Hippocampal formation (tissue), 2 donors: Measurements from ENCODE around the gene TLE4.
"Not testable (repeated sequence)": the region's sequence is repeated elsewhere in the genome, so short reads cannot be mapped to it uniquely, and the experiment has no call there.

ENCODE experiments used
- DNase-seq, 2 donors: peaks; one replicate each; lab custom pipeline; 2025; lab: John Stamatoyannopoulos, UW

TLE4 gene

DNA sequence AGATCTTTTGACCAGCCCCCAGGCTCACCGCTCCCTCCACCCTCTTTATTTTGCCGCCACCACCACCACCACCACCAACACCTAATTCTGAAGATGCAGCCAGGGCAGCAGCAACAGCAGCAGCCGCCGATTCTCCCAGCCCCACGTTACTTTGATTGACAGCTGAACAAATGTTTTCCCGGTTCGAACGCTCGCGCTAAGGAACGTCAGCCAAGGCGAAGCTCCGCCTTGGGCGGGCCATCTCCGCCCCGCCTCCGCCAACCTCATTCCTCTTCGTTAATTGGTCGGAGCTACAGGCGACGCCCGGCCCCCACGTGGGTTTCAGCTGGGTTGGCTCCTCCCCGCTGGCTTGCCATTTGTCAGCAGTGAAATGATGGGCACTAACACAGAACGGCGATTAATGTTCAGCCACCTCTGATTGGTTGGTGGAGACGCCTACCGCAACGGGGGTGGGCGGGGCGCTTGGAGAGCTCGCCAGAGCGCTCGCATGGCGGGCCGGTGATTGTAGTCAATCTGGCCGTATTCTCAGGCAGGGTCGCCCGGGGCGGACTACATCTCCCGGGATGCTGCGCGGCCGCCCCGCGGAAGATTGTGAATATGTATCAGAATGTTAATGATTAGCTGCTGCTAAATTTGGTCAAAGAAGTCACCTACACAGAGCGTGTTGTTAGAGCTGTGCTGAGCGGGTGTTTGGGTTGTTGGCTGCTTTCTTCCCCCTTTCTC lies at the start of gene TLE4:
TLE4 (plus strand) TSS at position 657 of the 723 bp plus-strand sequence. CDS start 826 bp downstream, outside the sequence.
- DNase-seq: peak; percentile 100

DNA sequence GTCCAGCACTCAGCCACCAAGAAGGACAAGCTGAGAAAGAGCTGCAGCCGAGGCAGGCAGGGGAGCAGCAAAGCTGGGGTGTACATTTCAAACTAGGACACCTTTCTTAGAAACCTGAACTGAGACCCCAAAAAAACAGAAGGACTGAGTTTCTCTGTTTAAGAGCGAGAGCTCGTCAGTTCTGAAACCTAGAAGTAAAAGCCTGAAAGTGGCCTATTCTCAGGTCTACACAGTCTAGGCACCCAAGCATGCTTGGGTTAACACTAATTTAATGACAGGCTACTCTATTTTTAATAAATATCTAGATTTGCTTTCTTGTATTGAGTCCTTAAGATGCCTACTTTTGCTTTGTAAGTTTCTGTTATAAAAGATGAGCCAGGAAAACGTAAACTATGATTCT lies 49.0 kb upstream of the TLE4 start:
- DNase-seq: no peak

DNA sequence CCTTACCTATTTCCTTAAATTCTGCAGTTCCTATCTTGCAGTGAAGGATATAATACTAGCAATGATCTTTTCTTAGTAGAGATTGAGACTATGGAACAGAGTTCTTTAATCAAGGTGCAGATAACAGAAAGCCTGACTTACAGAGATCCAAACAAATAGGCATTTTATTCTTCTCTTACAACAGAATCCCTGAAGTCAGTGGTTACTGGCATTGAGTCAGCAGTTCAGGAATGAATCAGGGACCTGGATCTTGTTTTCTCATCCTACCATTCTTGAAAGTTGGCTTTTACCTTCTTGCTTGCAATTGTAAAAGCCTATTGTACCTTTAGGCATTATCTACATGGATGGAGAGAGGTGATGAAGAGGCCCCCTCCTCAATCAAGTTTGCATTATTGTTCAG lies 47.5 kb upstream of the TLE4 start:
- no peak for DNase-seq

DNA sequence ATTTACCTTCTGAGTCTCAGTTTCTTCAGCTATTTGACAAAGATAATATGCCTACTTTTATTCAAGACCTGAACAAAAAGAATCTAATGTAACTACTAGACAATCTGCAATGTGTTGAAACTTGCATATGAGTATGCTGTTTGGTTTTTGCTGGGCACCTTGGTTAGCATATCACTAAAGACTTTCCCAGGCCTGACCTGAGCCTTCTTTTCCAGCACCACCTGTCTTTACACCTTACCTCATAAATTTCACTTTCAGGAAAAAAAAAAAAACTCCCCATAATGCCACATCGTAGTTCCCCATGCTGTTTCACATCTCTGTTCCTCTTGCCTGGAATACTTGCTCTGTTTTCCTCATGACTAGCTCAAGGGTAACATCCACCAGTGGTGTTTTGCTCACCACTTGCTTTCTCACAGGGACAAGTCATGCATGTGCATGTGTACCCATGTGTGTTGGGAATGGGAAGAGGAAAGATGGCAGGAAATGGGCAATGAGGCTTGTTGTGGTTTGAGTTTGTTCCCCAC lies 45.6 kb upstream of the TLE4 start:
- DNase-seq: no peak

DNA sequence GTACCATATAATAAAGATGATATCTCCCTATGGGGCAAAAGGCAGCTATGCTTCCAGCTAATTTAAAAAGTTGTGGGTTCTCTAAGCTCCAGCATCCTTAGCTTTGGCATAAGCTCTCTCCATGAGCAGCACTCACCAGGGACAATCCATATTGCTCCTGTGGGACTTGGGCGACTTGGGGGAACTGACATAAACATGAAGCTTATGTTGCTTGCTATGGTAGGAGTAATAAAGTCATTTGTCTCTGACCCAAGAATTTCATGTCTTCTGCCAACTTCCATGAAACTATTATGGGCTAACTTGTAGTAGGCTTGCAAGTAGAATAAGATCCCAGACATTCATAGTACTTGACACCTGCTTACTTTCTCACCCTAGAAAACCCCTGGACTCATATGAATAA lies 36.2 kb upstream of the TLE4 start:
- no peak for DNase-seq

DNA sequence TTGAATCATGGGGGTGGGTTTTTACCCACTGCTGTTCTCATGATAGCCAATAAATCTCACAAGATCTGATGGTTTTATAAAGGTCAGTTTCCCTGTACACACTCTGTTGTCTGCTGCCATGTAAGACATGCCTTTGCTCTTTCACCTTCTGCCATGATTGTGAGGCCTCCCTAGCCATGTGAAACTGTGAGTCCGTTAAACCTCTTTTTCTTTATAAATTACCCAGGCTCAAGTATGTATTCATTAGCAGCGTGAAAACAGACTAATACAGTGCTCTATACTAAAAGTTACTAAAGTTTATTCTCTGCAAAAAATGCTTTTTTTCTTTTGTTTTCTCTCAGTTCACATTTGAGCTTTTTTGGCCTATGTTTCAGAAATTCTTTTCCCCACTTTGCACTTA lies 33.9 kb upstream of the TLE4 start:
- DNase-seq: no peak

DNA sequence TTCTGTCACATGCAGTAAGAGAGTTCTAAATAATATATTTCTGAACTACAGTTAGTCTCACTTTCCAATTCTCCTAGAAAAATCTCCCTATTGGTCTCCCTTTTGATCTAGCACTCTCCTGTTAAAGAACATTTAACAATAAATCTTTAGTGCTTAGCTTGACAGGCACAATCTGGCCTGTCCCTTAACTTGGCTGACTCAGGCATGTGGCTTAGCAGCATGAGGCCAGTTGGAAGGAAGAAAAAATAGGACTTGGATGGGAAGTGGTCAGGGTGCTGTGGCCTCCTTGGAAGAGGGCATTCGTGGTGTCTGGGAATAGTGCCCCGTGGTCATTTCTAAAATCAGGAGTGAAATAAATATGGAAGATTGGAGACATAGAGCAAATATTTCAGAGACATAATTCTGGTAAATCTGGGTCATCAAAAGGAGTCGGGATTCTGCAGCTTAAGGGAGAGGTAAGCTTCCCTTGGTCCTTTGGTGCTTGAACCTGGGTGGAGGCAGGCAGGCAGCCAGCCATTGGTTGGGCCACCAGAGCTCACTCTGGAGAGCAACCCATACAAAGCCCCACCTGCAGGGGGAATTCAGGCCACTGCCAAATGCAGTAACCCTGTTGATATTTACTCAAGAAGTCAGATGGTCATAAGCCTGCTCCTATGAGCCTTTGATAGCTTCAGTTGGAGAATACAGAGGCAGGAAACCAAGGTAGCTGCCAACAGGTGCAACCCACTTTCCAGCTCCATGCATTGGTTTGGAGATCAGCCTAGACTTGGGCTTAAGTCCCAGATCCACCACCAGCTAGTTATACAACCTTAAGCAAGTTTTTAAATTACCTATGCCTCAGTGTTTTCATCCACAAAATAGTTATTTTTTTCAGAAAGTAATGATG lies 28.8 kb upstream of the TLE4 start:
- DNase-seq: no peak

DNA sequence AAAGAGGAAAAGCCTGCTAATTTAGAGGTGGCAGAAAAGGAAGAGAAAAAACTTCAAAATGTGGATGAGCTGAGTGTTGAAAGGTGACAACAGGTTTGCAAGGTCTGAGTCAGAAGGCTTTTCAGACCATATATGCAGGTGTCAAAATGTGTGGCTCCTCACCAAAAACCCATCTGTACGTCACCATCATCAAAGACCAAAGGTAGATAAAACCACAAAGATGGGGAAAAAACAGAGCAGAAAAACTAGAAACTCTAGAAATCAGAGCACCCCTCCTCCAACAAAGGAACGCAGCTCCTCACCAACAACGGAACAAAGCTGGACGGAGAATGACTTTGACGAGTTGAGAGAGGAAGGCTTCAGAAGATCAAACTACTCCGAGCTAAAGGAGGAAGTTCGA lies 27.4 kb upstream of the TLE4 start:
- DNase-seq: not testable (repeated sequence)

DNA sequence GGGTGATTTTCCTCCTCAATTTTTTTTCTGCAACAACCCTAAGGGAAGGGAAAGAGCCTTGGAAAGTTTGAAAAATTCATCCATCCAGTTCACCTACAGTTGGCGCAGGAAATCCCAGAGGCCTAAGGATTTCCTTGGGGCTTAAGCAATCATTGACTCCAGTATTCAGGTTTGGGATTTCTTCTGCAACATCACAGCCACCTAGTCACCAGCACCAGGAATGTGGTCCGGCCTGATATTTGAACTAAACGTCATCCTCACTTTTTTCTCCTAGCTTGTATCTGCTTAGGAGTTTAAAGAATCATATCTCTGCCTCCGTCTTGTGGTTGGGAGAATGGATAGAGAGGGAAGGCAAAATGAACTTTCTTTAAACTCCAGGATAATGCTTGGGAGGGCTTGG lies 20.2 kb upstream of the TLE4 start:
- DNase-seq: no peak

DNA sequence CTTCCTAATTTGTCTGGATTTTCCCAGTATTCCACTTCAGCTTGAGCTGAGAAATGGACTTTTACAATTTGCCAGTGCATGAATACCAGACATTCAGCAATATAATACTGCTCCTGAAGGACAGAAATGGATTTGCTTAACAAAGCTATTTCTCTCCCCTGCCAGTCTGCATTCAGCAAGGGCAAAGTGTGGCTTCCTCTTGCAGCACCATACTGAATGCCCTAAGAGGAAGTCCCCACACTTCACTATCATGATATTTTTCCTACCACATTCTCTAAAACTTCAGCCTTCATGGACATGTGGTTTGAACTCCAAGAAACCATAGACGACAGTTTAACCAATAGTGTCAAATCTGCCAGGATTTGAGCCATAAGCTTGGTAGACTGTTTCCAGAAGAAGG lies 19.8 kb upstream of the TLE4 start:
- DNase-seq: no peak

DNA sequence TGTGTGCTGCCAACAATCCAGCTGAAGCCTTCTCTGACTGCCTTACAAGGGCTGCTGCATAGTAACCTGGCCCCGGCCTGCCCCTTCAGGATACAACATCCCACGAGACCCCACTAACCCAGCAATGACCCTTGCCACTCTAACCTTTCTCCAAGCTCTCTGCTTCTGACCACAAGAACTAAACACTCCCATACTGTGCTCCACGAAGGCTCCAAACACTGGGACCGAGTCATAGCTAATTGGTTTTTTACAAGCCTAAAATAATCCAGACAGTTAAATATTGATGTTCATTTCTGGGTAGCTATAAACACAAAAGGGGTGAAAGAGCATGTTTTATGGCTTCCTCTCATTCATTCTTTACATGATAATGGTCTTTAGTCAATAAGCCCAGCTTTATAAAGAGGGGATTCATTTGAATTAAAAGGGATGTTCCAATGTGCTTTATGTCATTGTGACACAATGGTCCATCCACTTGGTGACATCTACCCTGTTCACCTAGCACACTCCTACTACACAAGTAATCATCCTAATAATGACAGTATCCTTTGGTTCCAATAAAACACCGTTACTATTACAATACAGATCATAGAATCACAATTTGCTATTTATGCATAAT lies 16.2 kb upstream of the TLE4 start:
- DNase-seq: no peak

DNA sequence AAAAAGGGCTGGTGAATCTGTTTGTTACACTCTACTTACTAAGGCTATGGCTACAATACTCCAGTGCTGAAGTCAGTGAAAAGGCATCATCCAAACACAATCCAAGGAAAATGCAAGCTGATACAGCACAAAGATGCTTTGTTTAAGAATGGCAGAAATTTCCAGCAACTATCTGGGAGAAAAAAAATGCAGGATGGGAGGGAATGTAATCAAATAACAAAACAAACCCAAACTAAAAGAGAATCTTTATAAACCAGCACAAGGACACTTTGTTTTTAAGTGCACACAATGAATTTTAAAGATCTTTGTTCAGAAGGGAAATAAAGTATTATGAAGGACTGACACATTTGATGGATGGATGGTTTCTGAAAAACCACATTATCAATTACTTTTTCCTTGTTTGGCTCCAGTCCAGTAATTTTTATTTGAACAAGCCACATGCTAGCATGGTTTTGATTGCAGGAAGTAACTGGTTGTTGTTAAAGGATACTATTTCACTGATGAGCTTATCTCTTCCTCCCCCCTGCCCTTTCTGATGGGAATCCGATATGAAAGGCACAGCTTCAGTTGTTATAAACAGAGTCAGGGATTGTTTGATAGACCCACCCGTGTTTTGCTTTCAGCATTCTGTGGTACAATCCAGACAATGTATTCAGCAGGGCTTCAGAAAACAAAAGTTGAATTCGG lies 12.1 kb upstream of the TLE4 start:
- DNase-seq: peak in 1 of 2 donors; percentile 89

DNA sequence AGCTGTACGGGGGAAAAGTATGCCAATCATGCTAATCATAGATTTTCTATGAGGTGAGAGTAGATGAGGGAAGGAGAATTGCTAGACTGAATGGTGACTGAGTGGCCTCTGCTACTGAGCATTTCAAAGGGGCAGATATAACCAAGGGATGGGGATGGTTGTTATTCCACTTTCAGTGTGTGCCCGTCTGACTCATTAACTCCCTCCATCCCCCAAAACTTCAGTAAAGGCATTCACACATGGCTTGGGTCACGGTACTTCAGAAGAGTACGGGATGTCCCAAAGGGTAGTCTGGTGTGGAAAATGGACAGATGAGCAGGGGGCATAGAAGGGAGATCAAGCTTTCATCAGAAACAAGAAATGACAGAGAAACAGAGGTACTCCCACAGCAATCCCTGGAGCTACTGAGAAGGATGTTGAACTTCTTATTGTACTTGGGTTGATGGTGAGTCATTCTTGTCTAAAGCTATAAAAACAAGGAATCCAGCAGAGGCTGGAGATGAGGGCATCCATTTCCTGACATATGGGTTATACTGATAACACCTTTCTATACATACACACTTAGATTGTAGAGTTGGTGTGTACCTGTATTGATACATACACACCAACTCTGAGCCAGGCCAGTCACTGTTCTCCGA lies 8.9 kb upstream of the TLE4 start:
- no peak for DNase-seq

DNA sequence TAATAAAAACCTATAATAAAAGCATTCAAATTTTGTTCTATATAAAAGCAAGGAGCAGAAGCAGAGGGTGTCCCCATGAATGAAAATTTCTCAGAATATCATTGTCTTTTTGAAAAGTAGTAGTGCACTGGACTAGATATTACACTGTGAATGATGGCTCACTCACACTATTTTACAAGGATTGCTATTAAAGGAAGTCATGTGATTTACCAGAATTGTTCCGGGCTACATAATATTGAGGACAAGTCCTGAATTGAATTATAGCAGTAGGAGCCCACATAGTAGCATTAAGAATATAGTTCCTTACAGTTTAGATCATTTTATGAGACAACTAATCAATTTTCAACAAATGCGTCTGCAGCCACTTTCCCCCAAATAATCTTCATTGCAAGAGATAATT lies 7.7 kb upstream of the TLE4 start:
- DNase-seq: no peak

DNA sequence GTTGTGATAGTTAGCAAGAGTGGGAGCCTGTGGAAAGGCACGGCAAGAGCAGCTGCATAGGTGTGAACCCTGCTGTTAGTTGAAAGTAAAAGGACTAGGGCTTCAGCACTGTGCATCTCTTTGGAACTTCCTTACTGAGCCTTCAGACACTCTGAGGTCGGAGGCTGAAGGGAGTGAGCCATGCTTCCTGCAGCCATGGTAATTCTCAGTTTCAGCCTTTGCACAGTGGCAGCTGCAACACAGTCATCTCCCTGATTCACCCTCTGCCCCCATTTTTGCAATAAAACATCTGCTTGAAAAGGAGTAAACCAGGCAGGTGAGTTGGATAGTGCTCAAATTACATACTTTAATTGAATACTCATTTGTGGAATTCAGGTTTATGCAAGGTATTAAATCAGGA lies 6.5 kb upstream of the TLE4 start:
- DNase-seq: no peak

DNA sequence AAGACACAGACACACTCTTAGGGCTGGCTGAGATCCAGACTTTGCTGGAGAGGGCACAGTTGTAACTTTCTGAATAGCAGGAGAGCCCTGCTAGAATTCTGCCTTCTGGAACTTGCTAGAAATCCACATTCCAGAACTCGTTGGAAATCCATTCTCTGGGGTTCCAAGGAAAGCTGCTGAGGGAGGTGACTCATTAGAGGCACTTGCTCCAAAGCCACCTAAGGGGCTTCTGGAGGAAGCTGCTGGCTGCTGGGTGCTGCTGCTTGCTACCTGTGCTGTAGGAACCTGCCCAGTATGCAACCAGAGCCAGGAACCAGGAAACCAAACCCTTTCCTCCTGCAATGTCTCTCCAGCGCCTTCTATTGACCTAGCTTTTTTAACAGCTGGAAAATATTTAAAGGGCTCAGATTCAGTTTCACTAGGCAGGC lies 4.1 kb upstream of the TLE4 start:
- DNase-seq: no peak

DNA sequence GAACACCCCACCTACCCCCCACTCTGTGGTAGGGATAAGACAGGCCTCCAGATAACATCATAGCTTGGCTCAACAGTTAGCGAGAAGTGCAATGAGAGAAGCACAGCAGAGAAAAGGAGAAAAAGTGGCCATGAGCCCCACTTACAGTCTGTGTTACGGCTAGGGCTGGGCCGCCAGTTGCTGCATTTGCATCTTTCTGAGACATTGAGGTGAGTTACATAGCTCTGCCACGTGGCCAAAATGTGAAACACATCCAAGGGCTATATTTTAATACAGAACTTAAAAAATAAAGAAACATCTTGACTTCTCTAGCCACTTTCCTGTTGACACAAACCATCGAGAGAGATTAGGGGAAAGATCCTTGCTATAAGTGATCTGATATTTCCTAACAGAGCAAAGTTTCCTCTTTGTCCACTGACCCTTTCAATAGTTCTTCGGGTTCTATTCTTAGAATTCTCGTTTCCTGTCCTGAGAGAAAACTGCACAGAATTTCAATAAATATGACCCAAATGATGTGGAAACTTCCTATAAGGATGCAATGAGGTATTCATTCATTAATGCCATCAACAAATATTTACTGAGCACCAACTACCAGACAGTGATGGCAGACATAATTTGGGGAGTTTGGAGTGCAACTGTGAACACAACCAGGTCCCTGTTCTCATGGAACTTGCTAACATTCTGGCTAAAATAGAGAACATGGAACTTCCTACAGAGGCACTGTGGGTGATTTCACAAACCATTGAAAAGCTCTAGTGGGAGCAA lies 3.2 kb upstream of the TLE4 start:
- no peak for DNase-seq

DNA sequence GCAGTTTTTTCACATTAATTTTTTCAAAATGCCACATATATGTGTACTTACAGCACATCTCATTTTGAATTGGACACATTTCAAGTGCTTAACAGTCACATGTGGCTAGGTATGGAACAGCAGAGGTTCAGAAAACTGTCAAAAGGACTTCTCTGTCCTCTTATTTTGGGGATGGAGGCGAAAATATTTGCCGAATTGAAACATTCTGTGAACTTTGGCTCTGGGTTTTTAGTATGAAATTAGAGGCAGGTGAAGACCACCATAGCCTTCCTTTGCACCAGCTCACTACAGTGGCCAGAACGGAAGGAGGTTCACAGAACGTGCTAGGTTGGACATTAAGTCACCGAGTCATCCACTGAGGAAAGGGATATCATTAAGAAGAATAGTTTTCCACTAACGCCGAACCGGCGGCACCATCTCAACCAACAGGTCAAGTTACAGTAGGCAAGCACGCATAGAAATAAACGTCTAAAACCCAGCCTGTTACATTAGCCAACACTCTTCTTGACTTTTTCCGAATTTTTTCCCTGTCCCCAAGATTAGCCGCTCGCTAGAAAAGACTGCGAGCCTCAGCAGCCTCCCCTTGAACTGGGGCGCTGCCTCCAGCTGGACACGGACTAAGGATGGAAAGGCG lies 1.8 kb upstream of the TLE4 start:
- no peak for DNase-seq

DNA sequence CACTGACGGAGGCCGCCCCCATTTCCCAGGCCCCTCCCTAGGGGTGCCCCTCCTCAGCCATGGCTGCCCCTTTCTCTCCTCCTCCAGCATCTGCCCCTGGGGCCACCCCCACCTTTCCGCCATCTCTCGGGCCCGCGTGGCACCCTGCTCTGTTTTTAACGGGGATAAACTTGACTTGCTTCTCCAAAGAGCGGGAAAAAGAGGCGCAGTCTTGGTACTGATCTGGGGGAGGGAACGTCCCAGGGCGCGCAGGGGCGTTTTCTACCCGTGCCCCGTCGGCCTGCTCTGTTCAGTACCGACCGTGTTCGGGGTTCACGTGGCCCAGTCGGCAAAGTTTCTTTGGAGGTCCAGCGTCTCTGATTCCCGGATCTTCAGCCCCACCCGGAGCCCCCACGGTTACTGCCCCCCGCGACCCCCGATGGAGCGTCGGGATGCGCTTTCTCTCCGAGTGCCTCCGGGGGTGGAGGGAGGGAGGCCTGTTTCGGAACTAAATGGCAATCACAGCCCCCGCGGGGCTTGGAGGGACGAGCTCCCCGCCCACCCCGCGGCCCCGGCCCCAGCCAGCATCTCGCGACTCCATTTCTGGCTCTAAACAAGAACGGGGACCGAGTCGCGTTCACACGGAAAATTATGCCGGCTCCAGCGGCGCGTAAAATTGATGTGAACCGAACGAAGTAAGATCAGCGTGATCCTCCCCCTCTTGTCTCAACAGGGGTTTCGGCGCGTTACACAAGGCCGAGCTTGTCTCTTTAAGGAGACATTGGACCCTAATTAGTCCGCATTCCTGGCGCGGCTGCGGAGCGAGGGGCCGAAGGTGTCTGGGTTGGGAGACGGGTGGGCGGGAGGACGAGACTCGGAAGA lies 1.1 kb upstream of the TLE4 start:
- no peak for DNase-seq
